HG03521 (cell line): Measurements from ENCODE around the gene GALNT1.

ENCODE experiments used
- ATAC-seq: cut with Tn5 transposase; IDR thresholded peaks from one replicate; pipeline ENCODE4 v1.9.1; 2021; ENCODE audit warnings: mild to moderate bottlenecking, moderate library complexity; ENCODE audit not compliant: unreplicated experiment

The GALNT1 gene

GRCh38 chr18:35616664-35617423 is 35.3 kb downstream of the GALNT1 start:
- peak; percentile 99 for ATAC-seq

GRCh38 chr18:35617865-35618264 is 36.3 kb downstream of the GALNT1 start:
- ATAC-seq, result no peak

GRCh38 chr18:35618289-35618688 is 36.7 kb downstream of the GALNT1 start:
- no peak for ATAC-seq

GRCh38 chr18:35618696-35619095 is 37.2 kb downstream of the GALNT1 start:
- no peak for ATAC-seq

DNA sequence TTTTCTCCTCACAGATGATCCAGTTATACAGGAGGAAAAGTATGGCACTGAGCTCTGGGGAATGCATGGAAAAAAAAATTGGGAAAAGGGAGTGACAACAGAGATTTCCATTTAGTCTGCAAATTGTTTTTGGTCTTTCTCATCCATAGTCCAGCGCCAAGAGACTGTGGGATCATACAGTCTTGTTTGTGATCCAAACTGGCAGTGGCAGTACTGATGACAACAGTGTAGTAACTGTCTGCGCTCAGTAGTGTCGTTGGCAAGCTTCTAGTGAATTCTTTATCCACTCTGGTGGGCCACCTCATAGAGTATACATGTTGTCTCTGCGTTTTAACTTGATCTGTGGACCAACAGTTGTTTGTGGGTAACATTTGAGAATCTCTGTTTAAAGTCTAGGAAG is 37.9 kb downstream of the GALNT1 start:
- ATAC-seq, result no peak

DNA sequence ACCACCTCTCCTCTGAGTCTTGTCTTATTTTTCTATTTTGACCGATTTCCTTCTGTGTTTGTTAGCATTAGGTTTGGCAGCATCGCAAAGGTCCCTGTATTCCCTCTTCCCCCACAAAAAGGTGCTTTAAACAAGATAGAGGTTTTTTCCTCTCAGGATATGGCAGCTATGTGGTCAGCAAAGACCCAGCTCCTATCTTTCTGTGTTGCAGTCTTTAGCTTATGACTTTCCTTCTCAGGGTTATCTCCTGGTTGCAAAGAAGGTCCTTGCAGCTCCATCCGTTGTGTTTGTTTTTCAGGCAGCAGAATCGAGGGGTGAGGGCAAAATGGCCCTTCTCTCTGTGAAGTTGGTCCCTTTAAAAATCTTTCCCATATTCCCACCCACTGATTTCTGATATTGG is 38.4 kb downstream of the GALNT1 start:
- ATAC-seq, result no peak

GRCh38 chr18:35620765-35621164 is 39.2 kb downstream of the GALNT1 start:
- ATAC-seq, result no peak

- ATAC-seq, result no peak
Measured at GRCh38 chr18:35623255-35623654, 41.7 kb downstream of the GALNT1 start.

DNA sequence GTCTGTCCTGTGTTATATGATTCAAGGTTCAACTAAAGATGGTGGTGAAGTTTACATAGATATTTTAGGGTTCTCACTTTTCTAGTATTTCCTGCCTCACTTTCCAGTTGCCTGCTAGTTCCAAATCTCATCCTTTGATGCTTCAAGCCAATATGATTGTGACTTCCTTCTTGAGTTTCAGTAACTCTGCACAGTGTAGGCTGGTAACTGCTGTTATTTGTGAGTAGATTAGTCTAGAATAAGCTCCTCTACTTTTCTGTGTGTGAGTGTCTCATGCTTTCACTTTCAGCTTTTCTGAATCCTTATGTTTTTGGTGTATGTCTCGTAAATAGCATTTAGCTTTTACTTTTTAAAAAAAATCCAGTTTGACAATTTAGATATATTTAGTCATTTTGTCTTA is 42.6 kb downstream of the GALNT1 start:
- ATAC-seq, result peak; percentile 54

DNA sequence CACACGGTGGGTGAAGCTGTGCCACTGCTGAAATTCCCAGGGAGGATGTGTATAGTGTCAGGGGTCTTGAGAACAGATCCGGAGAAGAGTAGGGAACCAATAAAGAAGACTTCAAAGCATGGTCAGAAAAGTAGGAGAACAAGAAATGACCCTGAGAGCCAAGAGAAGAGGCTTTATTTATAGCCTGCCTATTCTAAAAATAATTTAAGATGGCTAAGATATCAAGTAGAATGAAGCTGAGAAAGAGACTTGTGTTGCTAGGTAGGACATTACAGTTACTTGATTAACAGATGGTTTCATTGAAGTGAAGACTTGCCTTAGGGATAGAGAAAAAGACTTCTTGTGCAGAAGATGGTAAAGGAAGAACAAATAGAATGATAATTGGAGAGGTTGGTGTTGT is 43.7 kb downstream of the GALNT1 start:
- no peak for ATAC-seq

DNA sequence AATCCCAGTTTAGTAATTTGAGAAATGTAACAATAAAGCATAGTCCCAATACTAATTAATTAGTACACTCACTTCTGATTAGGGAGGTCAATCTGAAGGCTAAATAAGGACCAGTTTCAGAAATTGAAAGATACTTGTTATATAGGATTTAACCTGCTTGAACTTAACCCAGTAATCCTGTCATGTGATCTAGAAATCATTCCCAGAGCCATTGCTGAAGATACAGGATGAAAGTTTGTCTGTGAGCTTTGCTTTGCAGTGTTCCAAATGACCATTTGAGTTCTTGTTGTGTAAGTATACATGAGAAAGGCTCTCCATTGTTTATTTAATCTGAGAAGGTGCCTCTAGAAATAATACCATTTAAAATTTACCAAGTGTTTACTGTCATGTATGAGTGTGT is 52.2 kb downstream of the GALNT1 start:
- ATAC-seq, result no peak

DNA sequence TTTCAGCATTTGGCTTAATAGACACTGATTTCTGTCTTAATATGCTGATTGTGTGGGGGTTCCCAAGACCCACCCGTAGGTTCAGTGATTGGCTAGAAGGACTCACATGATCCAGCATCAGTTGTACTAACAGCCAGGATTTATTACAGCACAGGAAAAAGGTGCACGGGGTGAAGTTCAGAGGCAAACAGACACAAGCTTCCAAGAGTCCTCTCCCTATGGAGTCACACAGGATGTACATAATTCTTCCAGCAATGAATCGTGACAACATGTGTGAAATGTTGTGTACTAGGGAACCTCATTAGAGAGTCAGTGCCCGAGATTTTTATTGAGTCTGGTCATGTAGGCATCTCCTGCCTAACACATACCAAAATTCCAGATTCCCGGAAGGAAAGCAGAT is 52.8 kb downstream of the GALNT1 start:
- no peak for ATAC-seq

- ATAC-seq, result no peak
Measured at GRCh38 chr18:35635170-35635569, 53.6 kb downstream of the GALNT1 start.

DNA sequence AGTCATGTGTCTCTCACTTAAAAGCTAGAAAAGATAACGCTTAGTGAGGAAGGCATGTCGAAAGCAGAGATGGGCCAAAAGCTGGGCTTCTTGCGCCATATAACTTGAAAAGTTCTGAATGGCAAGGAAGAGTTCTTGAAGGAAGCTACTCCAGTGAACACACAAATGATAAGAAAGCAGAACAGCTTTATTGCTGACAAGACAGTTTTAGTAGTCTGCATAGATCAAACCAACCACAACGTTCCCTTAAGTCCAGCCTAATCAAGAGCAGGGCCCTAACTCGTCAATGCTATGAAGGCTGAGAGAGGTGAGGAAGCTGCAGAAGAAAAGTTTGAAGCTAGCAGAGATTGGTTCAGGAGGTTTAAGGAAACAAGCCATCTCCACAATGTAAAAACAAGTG is 55.7 kb downstream of the GALNT1 start:
- ATAC-seq, result no peak

- no peak for ATAC-seq
Measured at GRCh38 chr18:35639296-35639695, 57.8 kb downstream of the GALNT1 start.

DNA sequence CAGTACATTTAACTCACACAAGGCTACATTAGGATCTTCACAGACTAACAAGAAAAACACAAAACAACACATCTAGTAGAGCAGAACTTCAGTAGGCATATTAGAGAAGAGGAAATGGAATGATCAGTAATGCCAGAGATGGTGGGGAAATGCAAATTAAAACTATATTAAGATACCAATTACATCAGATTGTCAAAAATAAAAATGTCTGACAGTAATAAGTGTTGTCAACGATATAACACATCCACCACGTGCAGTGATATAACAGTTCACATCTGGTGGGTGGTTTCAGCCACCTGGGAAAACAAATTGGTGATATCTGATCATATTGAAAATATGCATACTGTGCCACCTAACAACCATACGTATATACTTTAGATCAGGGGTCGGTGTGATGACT is 59.9 kb downstream of the GALNT1 start:
- ATAC-seq, result no peak

GRCh38 chr18:35641916-35642315 is 60.4 kb downstream of the GALNT1 start:
- no peak for ATAC-seq

DNA sequence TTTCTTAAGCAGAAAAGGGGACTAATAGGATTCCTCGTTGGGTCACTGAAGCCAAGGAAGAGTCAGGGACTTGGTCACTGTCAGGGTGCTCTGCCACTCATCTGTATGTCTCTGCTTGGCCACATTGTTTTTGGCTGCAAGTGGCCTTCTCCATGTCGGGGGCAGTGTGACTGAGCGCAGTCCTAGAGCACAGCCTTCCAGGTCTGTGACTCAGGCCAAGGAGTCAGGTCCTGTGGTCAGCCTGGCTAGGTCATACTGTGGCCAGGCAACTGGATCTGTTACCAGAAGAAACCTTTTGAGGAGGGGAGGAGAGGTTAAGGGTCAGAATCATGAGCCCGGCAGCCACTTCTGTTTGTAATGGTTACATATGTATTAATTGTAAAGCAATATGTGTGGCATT is 61.3 kb downstream of the GALNT1 start:
- ATAC-seq, result no peak

GRCh38 chr18:35646449-35646848 is 64.9 kb downstream of the GALNT1 start:
- no peak for ATAC-seq

GRCh38 chr18:35653392-35654135 is 72.0 kb downstream of the GALNT1 start:
- ATAC-seq, result no peak

- ATAC-seq, result no peak
Measured at GRCh38 chr18:35658112-35658511, 76.6 kb downstream of the GALNT1 start.

- no peak for ATAC-seq
Measured at GRCh38 chr18:35661483-35662146, 80.1 kb downstream of the GALNT1 start.
